H9 (cell line): ENCODE measurements around the gene VPS13A. TPM values are rescaled to one million over a fixed set of nuclear protein-coding genes. Genes with fewer than 3 reads are reported as not detected.

Experiments
- DNase-seq: peaks from one replicate; pipeline ENCODE4 v3.0.0-alpha.2; 2017
- H2AFZ ChIP-seq: one replicate; pipeline ENCODE4 v1.6.1; 2013; ENCODE audit warnings: mild to moderate bottlenecking, low read length, control low read depth, moderate library complexity
- H2AK5ac ChIP-seq: 2 replicates; pipeline ENCODE4 v1.6.1; 2013; ENCODE audit warnings: low read length, control low read depth, mixed read lengths; ENCODE audit not compliant: insufficient read length
- H2BK120ac ChIP-seq: one replicate; pipeline ENCODE4 v1.6.1; 2013; ENCODE audit warnings: low read depth, mild to moderate bottlenecking, low read length, control low read depth, inconsistent platforms; ENCODE audit not compliant: poor library complexity, severe bottlenecking
- H2BK12ac ChIP-seq: 2 replicates; pipeline ENCODE4 v1.6.1; 2013; ENCODE audit warnings: low read length, control low read depth, mixed read lengths, low read depth; ENCODE audit not compliant: insufficient read length
- H2BK15ac ChIP-seq: 2 replicates; pipeline ENCODE4 v1.6.1; 2013; ENCODE audit warnings: low read depth, low read length, control low read depth
- H2BK20ac ChIP-seq: one replicate; pipeline ENCODE4 v1.6.1; 2013; ENCODE audit warnings: low read depth, mild to moderate bottlenecking, low read length, control low read depth, inconsistent platforms; ENCODE audit not compliant: poor library complexity, severe bottlenecking
- H2BK5ac ChIP-seq: 2 replicates; pipeline ENCODE4 v1.6.1; 2013; ENCODE audit warnings: low read length, control low read depth, mixed read lengths; ENCODE audit not compliant: insufficient read length
- H3K14ac ChIP-seq: 2 replicates; pipeline ENCODE4 v1.6.1; 2013; ENCODE audit warnings: low read length, control low read depth; ENCODE audit not compliant: insufficient read depth
- H3K18ac ChIP-seq: 2 replicates; pipeline ENCODE4 v1.6.1; 2013; ENCODE audit warnings: low read depth, mild to moderate bottlenecking, mixed read lengths, low read length, control low read depth; ENCODE audit not compliant: insufficient read length
- H3K23ac ChIP-seq: 2 replicates; pipeline ENCODE4 v1.6.1; 2013; ENCODE audit warnings: low read length, control low read depth, mixed read lengths, low read depth; ENCODE audit not compliant: insufficient read length
- H3K23me2 ChIP-seq: 2 replicates; pipeline ENCODE4 v1.6.1; 2013; ENCODE audit warnings: low read depth, mild to moderate bottlenecking, mixed read lengths, low read length, control low read depth; ENCODE audit not compliant: insufficient read length, poor library complexity, severe bottlenecking
- H3K27ac ChIP-seq: 2 replicates; pipeline ENCODE4 v1.5.1; 2013; ENCODE audit warnings: low read length, control low read depth, mixed read lengths, low read depth; ENCODE audit not compliant: insufficient read length
- H3K27me3 ChIP-seq: 2 replicates; pipeline ENCODE4 v1.6.1; 2013; ENCODE audit warnings: low read length, control low read depth, inconsistent platforms; ENCODE audit not compliant: insufficient read depth
- H3K4ac ChIP-seq: 2 replicates; pipeline ENCODE4 v1.6.1; 2013; ENCODE audit warnings: low read depth, mild to moderate bottlenecking, control low read depth, inconsistent platforms, low read length, moderate library complexity
- H3K4me1 ChIP-seq: 2 replicates; pipeline ENCODE4 v1.6.1; 2013; ENCODE audit warnings: low read length, control low read depth, inconsistent platforms; ENCODE audit not compliant: insufficient read depth
- H3K4me2 ChIP-seq: 2 replicates; pipeline ENCODE4 v1.6.1; 2013; ENCODE audit warnings: low read length, control low read depth, mixed read lengths; ENCODE audit not compliant: insufficient read length, insufficient read depth
- H3K56ac ChIP-seq: 2 replicates; pipeline ENCODE4 v1.6.1; 2013; ENCODE audit warnings: low read depth, mild to moderate bottlenecking, mixed read lengths, low read length, control low read depth; ENCODE audit not compliant: insufficient read length
- H3K79me1 ChIP-seq: 2 replicates; pipeline ENCODE4 v1.6.1; 2013; ENCODE audit warnings: low read depth, mild to moderate bottlenecking, moderate library complexity, low read length, control low read depth, inconsistent platforms; ENCODE audit not compliant: insufficient read depth, poor library complexity, severe bottlenecking
- H3K79me2 ChIP-seq: 2 replicates; pipeline ENCODE4 v1.6.1; 2013; ENCODE audit warnings: low read length, control low read depth, inconsistent platforms; ENCODE audit not compliant: insufficient read depth
- H3K9ac ChIP-seq: 2 replicates; pipeline ENCODE4 v1.6.1; 2013; ENCODE audit warnings: low read length, control low read depth, mixed read lengths; ENCODE audit not compliant: insufficient read length; ENCODE audit errors: extremely low read depth
- H3K9me3 ChIP-seq: one replicate; pipeline ENCODE4 v1.6.1; 2013; ENCODE audit warnings: low read depth, low read length, inconsistent platforms; ENCODE audit not compliant: control insufficient read depth
- H3T11ph ChIP-seq: one replicate; pipeline ENCODE4 v1.6.1; 2013; ENCODE audit warnings: mild to moderate bottlenecking, low read length, control low read depth, inconsistent platforms
- H4K20me1 ChIP-seq: one replicate; pipeline ENCODE4 v1.6.1; 2013; ENCODE audit not compliant: control insufficient read depth, insufficient read length, insufficient read depth
- H4K5ac ChIP-seq: 2 replicates; pipeline ENCODE4 v1.6.1; 2013; ENCODE audit warnings: low read depth, mild to moderate bottlenecking, mixed read lengths, low read length, control low read depth; ENCODE audit not compliant: insufficient read length
- H4K8ac ChIP-seq: replicated peaks from 2 replicates; pipeline ENCODE4 v1.6.1; 2013; ENCODE audit warnings: low read length, control low read depth, mixed read lengths, low read depth; ENCODE audit not compliant: insufficient read length
- H4K91ac ChIP-seq: 2 replicates; pipeline ENCODE4 v1.6.1; 2013; ENCODE audit warnings: low read depth, mild to moderate bottlenecking, moderate library complexity, mixed read lengths, low read length, control low read depth; ENCODE audit not compliant: insufficient read length
- H3K27ac Mint-ChIP-seq, 3 experiments: 2 replicates in 2 of 3; 3 replicates in 1 of 3; pipeline ENCODE4 v1.8.0; 2020 to 2021; ENCODE audit warnings: mixed read lengths in 3 of 3, mild to moderate bottlenecking in 1 of 3, moderate library complexity in 1 of 3
- H3K27me3 Mint-ChIP-seq: 2 replicates; pipeline ENCODE4 v1.8.0; 2021; ENCODE audit warnings: low read depth, mild to moderate bottlenecking, moderate library complexity, mixed read lengths
- H3K36me3 Mint-ChIP-seq, 3 experiments: 2 replicates in 2 of 3; 3 replicates in 1 of 3; pipeline ENCODE4 v1.8.0; 2020 to 2021; ENCODE audit warnings: low read depth in 3 of 3, mixed read lengths in 3 of 3; ENCODE audit not compliant: insufficient read depth in 1 of 3
- H3K4me1 Mint-ChIP-seq, 2 experiments: 2 replicates each; pipeline ENCODE4 v1.8.0; 2020; ENCODE audit warnings: mixed read lengths in 2 of 2
- H3K4me3 Mint-ChIP-seq, 2 experiments: 2 replicates in 1 of 2; 3 replicates in 1 of 2; pipeline ENCODE4 v1.8.0; 2020 to 2021; ENCODE audit warnings: mild to moderate bottlenecking in 2 of 2, mixed read lengths in 2 of 2, moderate library complexity in 1 of 2
- H3K9me3 Mint-ChIP-seq, 2 experiments: 2 replicates in 1 of 2; 3 replicates in 1 of 2; pipeline ENCODE4 v1.8.0; 2020; ENCODE audit warnings: mild to moderate bottlenecking in 2 of 2, mixed read lengths in 2 of 2, moderate library complexity in 1 of 2
- WGBS: extraction: QIAGEN DNeasy Blood & Tissue Kit; methylation state at CpG from one replicate; pipeline ENCODE4 v1.1.7; 2013; ENCODE audit warnings: missing lambda C conversion rate, low lambda C conversion rate, mixed read lengths; ENCODE audit not compliant: insufficient read length; ENCODE audit errors: extremely low coverage; 5-methylcytosine and 5-hydroxymethylcytosine counted together
- total RNA-seq: library from RNA; stranded (reverse); gene quantifications from 2 replicates; pipeline ENCODE4 v1.2.1, GENCODE V29; 2021
- TF ChIP-seq, protein P1 (sequence below): fragments of 200-600 bp; sonication (generic); conservative IDR thresholded peaks from 3 replicates; pipeline ENCODE4 v1.8.0; 2021; ENCODE audit warnings: antibody characterized with exemption, mild to moderate bottlenecking

VPS13A gene
- total RNA-seq, 1 experiment from 2014 or later: 34.0 TPM

DNA sequence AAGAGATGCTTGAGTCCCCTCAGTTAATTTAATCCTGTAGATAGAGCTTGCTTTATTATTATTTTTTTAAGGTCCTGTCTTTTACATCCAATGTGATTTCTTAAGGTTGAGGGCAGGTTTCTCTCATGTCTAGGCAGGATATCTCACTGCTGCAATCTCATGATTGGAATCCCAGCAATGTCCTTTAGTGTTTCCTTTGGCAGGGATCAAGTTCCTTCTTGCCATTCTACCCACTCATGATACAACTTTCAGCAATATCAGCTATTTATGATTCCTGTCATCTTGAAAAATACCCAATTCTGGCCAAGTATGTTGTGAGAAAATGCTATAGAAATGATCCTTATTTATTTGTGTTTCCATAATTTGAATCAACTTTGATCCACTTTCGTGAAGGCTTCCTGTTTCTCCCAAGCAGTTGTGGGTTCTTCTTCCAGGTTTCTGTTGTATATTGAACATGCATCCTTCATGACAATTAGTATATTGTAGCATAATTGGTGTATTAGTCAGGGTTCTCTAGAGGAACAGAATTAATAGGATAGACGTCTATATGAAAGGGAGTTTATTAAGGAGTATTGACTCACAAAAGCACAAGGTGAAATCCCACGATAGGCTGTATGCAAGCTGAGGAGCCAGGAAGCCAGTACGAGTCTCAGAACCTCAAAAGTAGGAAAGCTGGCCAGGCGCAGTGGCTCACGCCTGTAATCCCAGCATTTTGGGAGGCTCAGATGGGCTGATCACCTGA lies 18.4 kb upstream of the VPS13A start:
- Histone ChIP-seq H3K79me1 (no peaks in the 10 kb centered on the region), H4K8ac (no peak overlapping the region), H3K4me2 (no peak overlapping the region), H3K23me2 (no peaks in the 10 kb centered on the region), H2BK5ac (no peak overlapping the region), H2BK120ac (no peak overlapping the region), H3K27ac (no peak overlapping the region), H4K91ac (no peak overlapping the region), H3K56ac (no peak overlapping the region), H2BK12ac (no peak overlapping the region), H3T11ph (no peak overlapping the region), H3K14ac (no peak overlapping the region), H3K27me3 (no peaks in the 10 kb centered on the region), H2AFZ (no peak overlapping the region), H2BK15ac (no peak overlapping the region), H3K4ac (no peak overlapping the region), H3K4me1 (no peaks in the 10 kb centered on the region), H2AK5ac (no peak overlapping the region), H4K5ac (no peak overlapping the region), H3K18ac (no peak overlapping the region), H2BK20ac (no peak overlapping the region), H3K9me3 (no peaks in the 10 kb centered on the region), H3K9ac (no peak overlapping the region), H4K20me1 (no peaks in the 10 kb centered on the region), H3K23ac (no peak overlapping the region), H3K79me2 (no peaks in the 10 kb centered on the region)
- Mint-ChIP-seq H3K36me3 (no peaks in the 10 kb centered on the region; a peak in 2 of 7 replicates), H3K27ac (no peak overlapping the region), H3K4me3 (no peak overlapping the region), H3K9me3 (no peaks in the 10 kb centered on the region; a peak in 1 of 5 replicates), H3K4me1 (peaks cover 0 to 15% of the 10 kb centered on the region in 2 experiments; a peak in 2 of 4 replicates), H3K27me3 (no peaks in the 10 kb centered on the region; the same call in none of the 2 replicates)
- TF ChIP-seq, protein P1, sequence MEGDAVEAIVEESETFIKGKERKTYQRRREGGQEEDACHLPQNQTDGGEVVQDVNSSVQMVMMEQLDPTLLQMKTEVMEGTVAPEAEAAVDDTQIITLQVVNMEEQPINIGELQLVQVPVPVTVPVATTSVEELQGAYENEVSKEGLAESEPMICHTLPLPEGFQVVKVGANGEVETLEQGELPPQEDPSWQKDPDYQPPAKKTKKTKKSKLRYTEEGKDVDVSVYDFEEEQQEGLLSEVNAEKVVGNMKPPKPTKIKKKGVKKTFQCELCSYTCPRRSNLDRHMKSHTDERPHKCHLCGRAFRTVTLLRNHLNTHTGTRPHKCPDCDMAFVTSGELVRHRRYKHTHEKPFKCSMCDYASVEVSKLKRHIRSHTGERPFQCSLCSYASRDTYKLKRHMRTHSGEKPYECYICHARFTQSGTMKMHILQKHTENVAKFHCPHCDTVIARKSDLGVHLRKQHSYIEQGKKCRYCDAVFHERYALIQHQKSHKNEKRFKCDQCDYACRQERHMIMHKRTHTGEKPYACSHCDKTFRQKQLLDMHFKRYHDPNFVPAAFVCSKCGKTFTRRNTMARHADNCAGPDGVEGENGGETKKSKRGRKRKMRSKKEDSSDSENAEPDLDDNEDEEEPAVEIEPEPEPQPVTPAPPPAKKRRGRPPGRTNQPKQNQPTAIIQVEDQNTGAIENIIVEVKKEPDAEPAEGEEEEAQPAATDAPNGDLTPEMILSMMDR: no peak
- no CpG with 5 or more reads among the region's 6 CpGs for WGBS
- no peak for DNase-seq
